A549 (cell line): ENCODE data around the gene PPM1M. TPM values are rescaled to one million over a fixed set of nuclear protein-coding genes. Genes with fewer than 3 reads are reported as not detected.

Source experiments
- ATAC-seq, 2 experiments: fragments of 200-7000 bp in 1 of 2; fragments of >200 bp in 1 of 2; cut with Nextera tagmentation in 1 of 2; cut with Tn5 transposase in 1 of 2; 3 replicates each; pipeline versions ENCODE4 v1.8.0 to v1.9.1; 2018 to 2020; ENCODE audit warnings: mild to moderate bottlenecking in 1 of 2, moderate library complexity in 1 of 2
- CTCF ChIA-PET: fragments of 300-600 bp; sonication (Branson Sonifier 250); formaldehyde crosslinking; extraction: SDS; loops from one replicate; lab custom pipeline; 2021; ENCODE audit warnings: antibody characterized with exemption, inconsistent platforms; lab: Yijun Ruan, JAX
- POLR2A ChIA-PET: fragments of 350-600 bp; formaldehyde crosslinking; extraction: SDS; loops from one replicate; lab custom pipeline; 2021; ENCODE audit warnings: antibody characterized with exemption, inconsistent platforms; lab: Yijun Ruan, JAX
- DNase-seq, 2 experiments: peaks; one replicate each; pipeline versions ENCODE4 v3.0.0 to v3.0.0-alpha.2; 2011 to 2016; ENCODE audit warnings: low read depth in 1 of 2, low spot score in 1 of 2
- FAIRE-seq: peaks from 2 replicates; lab custom pipeline; 2011; peaks lifted over from hg19 to GRCh38; lab: Jason Lieb, UNC
- H3K27ac ChIP-seq, 2 experiments: fragments of >200 bp; sonication (Bioruptor Twin); formaldehyde crosslinking; 3 replicates each; pipeline ENCODE4 v1.5.1; 2016 to 2017
- H3K4me1 ChIP-seq: fragments of >200 bp; sonication (Bioruptor Twin); formaldehyde crosslinking; 3 replicates; pipeline ENCODE4 v1.6.1; 2016
- H3K4me2 ChIP-seq: fragments of >200 bp; sonication (Bioruptor Twin); formaldehyde crosslinking; 3 replicates; pipeline ENCODE4 v1.6.1; 2016
- H3K4me3 ChIP-seq: fragments of >200 bp; sonication (Bioruptor Twin); formaldehyde crosslinking; 3 replicates; pipeline ENCODE4 v1.5.1; 2016
- H3K9me3 ChIP-seq: fragments of >200 bp; sonication (Bioruptor Twin); formaldehyde crosslinking; 3 replicates; pipeline ENCODE4 v1.6.1; 2016
- CBX2 ChIP-seq: fragments of 200-600 bp; sonication (generic); IDR thresholded peaks from 2 replicates; pipeline ENCODE4 v1.6.1; 2016; ENCODE audit warnings: low read depth, mild to moderate bottlenecking, borderline replicate concordance
- CBX8 ChIP-seq: fragments of 200-600 bp; sonication (generic); IDR thresholded peaks from 2 replicates; pipeline ENCODE4 v1.6.1; 2016
- CHD2 ChIP-seq: fragments of 150-350 bp; IDR thresholded peaks from 2 replicates; pipeline ENCODE4 v1.6.1; 2014; ENCODE audit warnings: low read length; ENCODE audit not compliant: partially characterized antibody
- CTCF ChIP-seq: fragments of >200 bp; sonication (Bioruptor Twin); formaldehyde crosslinking; IDR thresholded peaks from 3 replicates; pipeline ENCODE4 v1.5.1; 2016
- E2F6 ChIP-seq: IDR thresholded peaks from 2 replicates; pipeline ENCODE4 v1.6.1; 2012; ENCODE audit warnings: low read depth, borderline replicate concordance
- EHF ChIP-seq: fragments of 250-450 bp; sonication (Bioruptor Pico); IDR thresholded peaks from 2 replicates; pipeline ENCODE4 v1.5.0; 2020; ENCODE audit warnings: mild to moderate bottlenecking
- ELK1 ChIP-seq: fragments of 150-350 bp; IDR thresholded peaks from 2 replicates; pipeline ENCODE4 v1.6.1; 2014; ENCODE audit warnings: low read depth, mild to moderate bottlenecking, low read length
- EP300 ChIP-seq, 2 experiments: fragments of >200 bp; sonication (Bioruptor Twin); formaldehyde crosslinking; IDR thresholded peaks; 2 replicates in 1 of 2; 3 replicates in 1 of 2; pipeline ENCODE4 v1.6.1; 2016 to 2017
- ESRRA ChIP-seq: fragments of 150-350 bp; IDR thresholded peaks from 2 replicates; pipeline ENCODE4 v1.6.1; 2014; ENCODE audit warnings: mild to moderate bottlenecking, low read length, borderline replicate concordance
- HEYL ChIP-seq: fragments of 250-450 bp; sonication (Bioruptor Pico); IDR thresholded peaks from 2 replicates; pipeline ENCODE4 v1.8.0; 2021; ENCODE audit warnings: mild to moderate bottlenecking, moderate library complexity
- HMGXB4 ChIP-seq: fragments of 250-450 bp; sonication (Bioruptor Pico); IDR thresholded peaks from 2 replicates; pipeline ENCODE4 v1.5.0; 2021; ENCODE audit warnings: mild to moderate bottlenecking, moderate library complexity, borderline replicate concordance
- KDM1A ChIP-seq: fragments of 200-600 bp; sonication (generic); IDR thresholded peaks from 2 replicates; pipeline ENCODE4 v1.6.1; 2016; ENCODE audit warnings: low read depth, mild to moderate bottlenecking
- KDM5A ChIP-seq: fragments of 200-600 bp; sonication (generic); IDR thresholded peaks from 2 replicates; pipeline ENCODE4 v1.6.1; 2016; ENCODE audit warnings: antibody characterized with exemption, mild to moderate bottlenecking
- MAZ ChIP-seq: fragments of 150-350 bp; IDR thresholded peaks from 2 replicates; pipeline ENCODE4 v1.6.1; 2014; ENCODE audit warnings: antibody characterized with exemption, low read depth, low read length, borderline replicate concordance
- NFE2L2 ChIP-seq: fragments of 150-350 bp; conservative IDR thresholded peaks from 2 replicates; pipeline ENCODE4 v1.6.1; 2014; ENCODE audit warnings: low read length
- PHF8 ChIP-seq: fragments of 200-600 bp; sonication (generic); IDR thresholded peaks from 2 replicates; pipeline ENCODE4 v1.6.1; 2016; ENCODE audit warnings: low read depth, mild to moderate bottlenecking, antibody characterized with exemption, moderate library complexity, borderline replicate concordance
- POLR2A ChIP-seq: IDR thresholded peaks from 2 replicates; pipeline ENCODE4 v1.6.1; 2012; ENCODE audit warnings: mild to moderate bottlenecking, low read length
- POLR2AphosphoS2 ChIP-seq: conservative IDR thresholded peaks from 2 replicates; pipeline ENCODE4 v1.6.1; 2012; ENCODE audit warnings: low read length, improper control_type of control experiment, inconsistent platforms
- RAD21 ChIP-seq, 2 experiments: fragments of >200 bp in 1 of 2; sonication (Bioruptor Twin) in 1 of 2; formaldehyde crosslinking in 1 of 2; IDR thresholded peaks in 1 of 2; conservative IDR thresholded peaks in 1 of 2; 2 replicates in 1 of 2; 3 replicates in 1 of 2; pipeline ENCODE4 v1.6.1; 2012 to 2018; ENCODE audit warnings: inconsistent platforms in 1 of 2
- RCOR1 ChIP-seq: fragments of 150-350 bp; IDR thresholded peaks from 2 replicates; pipeline ENCODE4 v1.6.1; 2014; ENCODE audit warnings: antibody characterized with exemption, low read length, low read depth
- RFX5 ChIP-seq: fragments of 450-650 bp; IDR thresholded peaks from 2 replicates; pipeline ENCODE4 v1.7.1; 2014; ENCODE audit warnings: antibody characterized with exemption, mild to moderate bottlenecking, moderate library complexity
- SREBF2 ChIP-seq: fragments of 450-650 bp; IDR thresholded peaks from 2 replicates; pipeline ENCODE4 v1.6.1; 2014; ENCODE audit warnings: mild to moderate bottlenecking, moderate library complexity
- WGBS: methylation state at CpG from one replicate; pipeline ENCODE4 v1.1.6; 2017; ENCODE audit errors: missing lambda C conversion rate; 5-methylcytosine and 5-hydroxymethylcytosine counted together
- polyA plus RNA-seq, 4 experiments: library from polyadenylated mRNA; depleted of rRNA in 3 of 4; stranded (reverse); fragments of >200 nt; fragmentation: RNase III in 1 of 4; extraction: RNeasy Plus Mini Kit Qiagen cat#74134 plus additional on column Dnase treatment in 1 of 4; gene quantifications; 2 replicates in 3 of 4; 3 replicates in 1 of 4; pipeline ENCODE4 v1.2.3, GENCODE V29; 2011 to 2017

The PPM1M gene
- polyA plus RNA-seq, 2 of the 4 experiments (the other 2 are of a cell fraction), result 5.9 to 6.3 TPM

GRCh38 chr3:52246728-52247408 is 1.3 kb downstream of the PPM1M start (continued):
- no peak for TF ChIP-seq RCOR1
- no peak for TF ChIP-seq CHD2
- TF ChIP-seq CBX2, result no peak
- no peak for TF ChIP-seq E2F6
- no peak for TF ChIP-seq NFE2L2
- TF ChIP-seq ELK1, result no peak
- TF ChIP-seq KDM1A, result no peak
- TF ChIP-seq PHF8, result no peak

- 92% methylated on average over 7 of the region's 7 CpGs for WGBS
- Histone ChIP-seq H3K4me2 (no peak overlapping the region), H3K27ac (no peak overlapping the region), H3K9me3 (no peaks in the 10 kb centered on the region), H3K4me3 (no peak overlapping the region), H3K4me1 (peaks cover 5% of the 10 kb centered on the region; the same call in 2 of the 3 replicates)
- ATAC-seq (peak in 1 of 2 experiments; percentile 3; a peak in 1 of 6 replicates), FAIRE-seq (no peak), DNase-seq (no peak)
- POLR2A ChIA-PET, result interaction anchor here (1.1 to 1.7 kb wide), 2 partner anchors 9 to 10 kb away, joined by 3 to 5 read pairs; partner anchors contain the start of gene TWF2
- CTCF ChIA-PET, result interaction anchor here (0.6 to 4.5 kb wide), 8 partner anchors 10 to 858 kb away, joined by 3 to 26 read pairs (median 6); partner anchors contain the start of genes TWF2 and WDR82
- no peak for TF ChIP-seq MAZ
- TF ChIP-seq HMGXB4 (CRISPR knock-in tag), result no peak
- TF ChIP-seq POLR2AphosphoS2, result no peak
- TF ChIP-seq SREBF2, result no peak
- no peak for TF ChIP-seq CBX8
- no peak for TF ChIP-seq POLR2A
- no peak for TF ChIP-seq CHD2
- no peak for TF ChIP-seq RAD21 (conservative IDR thresholded peaks at IDR 0.05 in 1 of 2, IDR thresholded peaks at IDR 0.05 in 1 of 2)
- no peak for TF ChIP-seq HEYL (CRISPR knock-in tag)
- no peak for TF ChIP-seq ESRRA
- no peak for TF ChIP-seq EP300 (IDR thresholded peaks at IDR 0.05)
- no peak for TF ChIP-seq CTCF
- no peak for TF ChIP-seq RFX5
- TF ChIP-seq EHF (CRISPR knock-in tag), result no peak
- TF ChIP-seq KDM5A, result no peak
Measured at GRCh38 chr3:52247409-52248164, 2.0 kb downstream of the PPM1M start.
